ENCODE measurements around the gene PHF24. TPM values are rescaled to one million over a fixed set of nuclear protein-coding genes. Genes with fewer than 3 reads are reported as not detected.
A peak's percentile ranks its signal among the peaks of the same experiment; 100 is the strongest.

PHF24 gene
- 0.98 TPM for total RNA-seq
- polyA plus RNA-seq (ENCODE audit: insufficient read depth, low read depth, low replicate concordance) = 0.09 TPM
- long read RNA-seq, donor 1 = 0 reads
- long read RNA-seq, donor 2 = 0 reads
- long read RNA-seq, donor 3 = 0 reads
- long read RNA-seq, donor 4, partial matches to known transcripts = 5 of 5 reads
- long read RNA-seq, donor 4, other reads (novel, unspliced or antisense) = 0 of 5 reads
- long read RNA-seq, donor 5 = 0 reads
- long read RNA-seq, donor 6 = 0 reads
- long read RNA-seq, donor 7 = 0 reads
- long read RNA-seq, donor 8 = 0 reads
- long read RNA-seq, donor 9 = 0 reads
- long read RNA-seq, donor 10 = 0 reads

- Histone ChIP-seq H3K36me3 (ENCODE audit: control insufficient read depth in 2 of 3, insufficient read depth in 3 of 3, low read length in 3 of 3) (no peaks in the 10 kb centered on the region), H3K4me1 (ENCODE audit: control insufficient read depth in 2 of 3, insufficient read depth in 2 of 3, low read depth in 1 of 3, low read length in 3 of 3) (peaks cover 0 to 2% (median 0%) of the 10 kb centered on the region in 3 donors), H3K9me3 (ENCODE audit: control insufficient read depth in 2 of 3, insufficient read depth in 1 of 3, low read length in 3 of 3) (no peaks in the 10 kb centered on the region), H3K9ac (ENCODE audit: low read length in 3 of 3) (no peak within 1 kb of the TSS), H3K4me3 (ENCODE audit: low read length in 3 of 3) (peak within 1 kb of the TSS in 1 of 3 donors; percentile 32), H3K27ac (ENCODE audit: low read depth in 2 of 2, low read length in 2 of 2) (no peak within 1 kb of the TSS), H3K27me3 (ENCODE audit: control insufficient read depth, insufficient read depth, low read length) (peaks cover 11% of the 10 kb centered on the region)
- TF ChIP-seq CTCF (IDR thresholded peaks at IDR 0.05; ENCODE audit: borderline replicate concordance, extremely low read depth, insufficient read depth) = no peak
- intact Hi-C loops (cut with DNase I) = no loop called here
- FAIRE-seq (no peak), DNase-seq (peak in 4 of 5 donors; percentile 14 to 48 (median 37))
Measured at GRCh38 chr9:34957492-34958410, at the start of gene PHF24. Gene PHF24 (plus strand): TSS chr9:34958285. CDS start chr9:34971299, 13,014 bp downstream.

GRCh38 chr9:34927061-34927460 lies 31.0 kb upstream of the PHF24 start:
- intact Hi-C loops (cut with DNase I) = no loop called here
- FAIRE-seq = no peak
- Histone ChIP-seq H3K27me3 (ENCODE audit: control insufficient read depth, insufficient read depth, low read length) (no peaks in the 10 kb centered on the region), H3K4me3 (ENCODE audit: low read length in 3 of 3) (no peak overlapping the region), H3K9me3 (ENCODE audit: control insufficient read depth in 2 of 3, insufficient read depth in 1 of 3, low read length in 3 of 3) (peaks cover 0 to 7% (median 2%) of the 10 kb centered on the region in 3 donors), H3K27ac (ENCODE audit: low read depth in 2 of 2, low read length in 2 of 2) (no peak overlapping the region), H3K9ac (ENCODE audit: low read length in 3 of 3) (no peak overlapping the region), H3K36me3 (ENCODE audit: control insufficient read depth in 2 of 3, insufficient read depth in 3 of 3, low read length in 3 of 3) (no peaks in the 10 kb centered on the region), H3K4me1 (ENCODE audit: control insufficient read depth in 2 of 3, insufficient read depth in 2 of 3, low read depth in 1 of 3, low read length in 3 of 3) (no peaks in the 10 kb centered on the region)
- TF ChIP-seq CTCF (IDR thresholded peaks at IDR 0.05; ENCODE audit: borderline replicate concordance, extremely low read depth, insufficient read depth) = no peak
- DNase-seq = no peak

GRCh38 chr9:34928921-34929320 lies 29.2 kb upstream of the PHF24 start:
- H3K9ac ChIP-seq (ENCODE audit: low read length in 3 of 3) = no peak overlapping the region
- H3K27me3 ChIP-seq (ENCODE audit: control insufficient read depth, insufficient read depth, low read length) = no peaks in the 10 kb centered on the region
- no peak overlapping the region for H3K4me3 ChIP-seq (ENCODE audit: low read length in 3 of 3)
- no peaks in the 10 kb centered on the region for H3K36me3 ChIP-seq (ENCODE audit: control insufficient read depth in 2 of 3, insufficient read depth in 3 of 3, low read length in 3 of 3)
- no peak for DNase-seq
- no peak overlapping the region for H3K27ac ChIP-seq (ENCODE audit: low read depth in 2 of 2, low read length in 2 of 2)
- FAIRE-seq = no peak
- TF ChIP-seq CTCF (IDR thresholded peaks at IDR 0.05; ENCODE audit: borderline replicate concordance, extremely low read depth, insufficient read depth) = no peak
- peaks cover 0 to 7% (median 2%) of the 10 kb centered on the region in 3 donors for H3K9me3 ChIP-seq (ENCODE audit: control insufficient read depth in 2 of 3, insufficient read depth in 1 of 3, low read length in 3 of 3)
- no peaks in the 10 kb centered on the region for H3K4me1 ChIP-seq (ENCODE audit: control insufficient read depth in 2 of 3, insufficient read depth in 2 of 3, low read depth in 1 of 3, low read length in 3 of 3)
- intact Hi-C loops (cut with DNase I) = no loop called here
